Suprapubic skin (tissue), 4 donors: Measurements from ENCODE around the gene IQCB1. TPM values are rescaled to one million over a fixed set of nuclear protein-coding genes. Genes with fewer than 3 reads are reported as not detected.

Experiments used
- DNase-seq, 2 donors: peaks; one replicate each; pipeline ENCODE4 v3.0.0-alpha.2; 2019; ENCODE audit warnings: low spot score in 2 of 2
- H3K27ac ChIP-seq: fragments of 200-600 bp; sonication (generic); one replicate; pipeline ENCODE4 v1.5.1; 2019
- H3K27me3 ChIP-seq: fragments of 200-600 bp; sonication (generic); one replicate; pipeline ENCODE4 v1.5.1; 2019
- H3K36me3 ChIP-seq: fragments of 200-600 bp; sonication (generic); one replicate; pipeline ENCODE4 v1.5.1; 2019
- H3K4me1 ChIP-seq: fragments of 200-600 bp; sonication (generic); one replicate; pipeline ENCODE4 v1.5.1; 2019
- H3K4me3 ChIP-seq: fragments of 200-600 bp; sonication (generic); one replicate; pipeline ENCODE4 v1.5.1; 2019; ENCODE audit warnings: mild to moderate bottlenecking
- H3K9me3 ChIP-seq: fragments of 200-600 bp; sonication (generic); one replicate; pipeline ENCODE4 v1.5.1; 2019
- EP300 ChIP-seq: sonication (generic); formaldehyde crosslinking; IDR thresholded peaks from one replicate; pipeline ENCODE4 v1.6.1; 2017; ENCODE audit warnings: antibody characterized with exemption
- POLR2A ChIP-seq, 2 donors: fragments of 450-650 bp; IDR thresholded peaks; one replicate each; pipeline ENCODE4 v1.6.1; 2017; ENCODE audit warnings: antibody characterized with exemption in 2 of 2, mild to moderate bottlenecking in 2 of 2, moderate library complexity in 2 of 2
- POLR2AphosphoS5 ChIP-seq, 3 donors: sonication (generic); formaldehyde crosslinking; IDR thresholded peaks; one replicate each; pipeline ENCODE4 v1.6.1; 2017; ENCODE audit warnings: antibody characterized with exemption in 3 of 3
- WGBS: methylation state at CpG from one replicate; pipeline ENCODE4 v1.1.5; 2018; 5-methylcytosine and 5-hydroxymethylcytosine counted together
- total RNA-seq, 4 donors: library from RNA; depleted of rRNA; stranded (reverse); fragments of >200 nt; gene quantifications; one replicate each; pipeline ENCODE4 v1.1.0, GENCODE V29; 2016
- TF ChIP-seq, protein P1 (sequence below), 2 donors: fragments of 200-600 bp in 1 of 2; fragments of 450-650 bp in 1 of 2; sonication (generic) in 1 of 2; IDR thresholded peaks; one replicate each; pipeline ENCODE4 v1.5.1; 2016 to 2019; ENCODE audit warnings: antibody characterized with exemption in 2 of 2, mild to moderate bottlenecking in 1 of 2, moderate library complexity in 1 of 2

IQCB1 gene
- total RNA-seq, 4 donors from 2014 or later = 8.1 to 35.8 (median 15.0) TPM

DNA sequence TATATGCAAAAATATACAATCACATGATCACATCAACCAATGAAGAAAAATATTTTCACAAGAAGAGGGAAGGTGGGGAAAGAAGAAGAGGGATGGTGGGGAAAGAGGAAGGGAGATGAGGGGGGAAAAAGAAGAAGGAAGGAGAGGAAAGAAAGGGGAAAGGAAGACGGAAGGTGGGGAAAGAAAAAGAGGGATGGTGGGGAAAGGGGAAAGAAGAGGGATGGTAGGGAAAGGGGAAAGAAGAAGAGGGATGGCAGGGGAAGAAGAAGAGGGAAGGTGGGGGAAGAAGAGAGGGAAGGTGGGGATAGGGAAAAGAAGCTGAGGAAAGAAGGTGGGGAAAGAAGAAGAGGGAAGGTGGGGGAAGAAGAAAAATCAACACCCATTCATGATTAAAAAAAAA lies 82.1 kb downstream of the IQCB1 start:
- Histone ChIP-seq H3K9me3 (no peaks in the 10 kb centered on the region), H3K4me1 (peaks cover 17% of the 10 kb centered on the region), H3K4me3 (no peak overlapping the region), H3K27me3 (peaks cover 3% of the 10 kb centered on the region), H3K27ac (no peak overlapping the region), H3K36me3 (no peaks in the 10 kb centered on the region)
- TF ChIP-seq, protein P1, sequence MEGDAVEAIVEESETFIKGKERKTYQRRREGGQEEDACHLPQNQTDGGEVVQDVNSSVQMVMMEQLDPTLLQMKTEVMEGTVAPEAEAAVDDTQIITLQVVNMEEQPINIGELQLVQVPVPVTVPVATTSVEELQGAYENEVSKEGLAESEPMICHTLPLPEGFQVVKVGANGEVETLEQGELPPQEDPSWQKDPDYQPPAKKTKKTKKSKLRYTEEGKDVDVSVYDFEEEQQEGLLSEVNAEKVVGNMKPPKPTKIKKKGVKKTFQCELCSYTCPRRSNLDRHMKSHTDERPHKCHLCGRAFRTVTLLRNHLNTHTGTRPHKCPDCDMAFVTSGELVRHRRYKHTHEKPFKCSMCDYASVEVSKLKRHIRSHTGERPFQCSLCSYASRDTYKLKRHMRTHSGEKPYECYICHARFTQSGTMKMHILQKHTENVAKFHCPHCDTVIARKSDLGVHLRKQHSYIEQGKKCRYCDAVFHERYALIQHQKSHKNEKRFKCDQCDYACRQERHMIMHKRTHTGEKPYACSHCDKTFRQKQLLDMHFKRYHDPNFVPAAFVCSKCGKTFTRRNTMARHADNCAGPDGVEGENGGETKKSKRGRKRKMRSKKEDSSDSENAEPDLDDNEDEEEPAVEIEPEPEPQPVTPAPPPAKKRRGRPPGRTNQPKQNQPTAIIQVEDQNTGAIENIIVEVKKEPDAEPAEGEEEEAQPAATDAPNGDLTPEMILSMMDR (IDR thresholded peaks at IDR 0.05) = no peak
- TF ChIP-seq POLR2A (IDR thresholded peaks at IDR 0.05) = no peak
- no peak for TF ChIP-seq POLR2AphosphoS5 (IDR thresholded peaks at IDR 0.05)
- no peak for TF ChIP-seq EP300
- WGBS = 43% methylated on average over 1 of the region's 1 CpG
- no peak for DNase-seq

DNA sequence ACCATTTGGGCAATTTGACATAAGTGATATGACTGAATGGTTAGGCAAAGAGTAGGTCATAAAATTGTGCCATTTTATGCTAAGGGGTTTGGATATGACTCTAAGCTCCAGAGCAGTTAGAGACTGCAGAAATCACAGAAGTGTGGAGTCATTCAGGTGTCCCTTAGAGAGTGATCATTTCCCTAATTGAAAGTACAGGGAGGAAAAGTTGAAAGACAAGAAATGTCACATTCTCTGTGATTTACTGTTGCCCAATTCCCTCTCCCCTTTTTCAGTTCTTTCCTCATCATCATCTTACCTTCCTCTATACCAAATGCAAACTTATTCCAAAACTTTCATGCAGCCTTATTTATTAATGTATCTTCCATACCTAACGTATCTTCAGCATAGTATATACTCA lies 82.6 kb downstream of the IQCB1 start:
- Histone ChIP-seq H3K36me3 (no peaks in the 10 kb centered on the region), H3K27me3 (peaks cover 3% of the 10 kb centered on the region), H3K4me1 (peaks cover 22% of the 10 kb centered on the region), H3K9me3 (no peaks in the 10 kb centered on the region), H3K27ac (no peak overlapping the region), H3K4me3 (no peak overlapping the region)
- DNase-seq = no peak
- no peak for TF ChIP-seq EP300
- TF ChIP-seq, protein P1 (IDR thresholded peaks at IDR 0.05) = no peak
- no peak for TF ChIP-seq POLR2A (IDR thresholded peaks at IDR 0.05)
- no peak for TF ChIP-seq POLR2AphosphoS5 (IDR thresholded peaks at IDR 0.05)
- WGBS = 90% methylated on average over 1 of the region's 1 CpG

DNA sequence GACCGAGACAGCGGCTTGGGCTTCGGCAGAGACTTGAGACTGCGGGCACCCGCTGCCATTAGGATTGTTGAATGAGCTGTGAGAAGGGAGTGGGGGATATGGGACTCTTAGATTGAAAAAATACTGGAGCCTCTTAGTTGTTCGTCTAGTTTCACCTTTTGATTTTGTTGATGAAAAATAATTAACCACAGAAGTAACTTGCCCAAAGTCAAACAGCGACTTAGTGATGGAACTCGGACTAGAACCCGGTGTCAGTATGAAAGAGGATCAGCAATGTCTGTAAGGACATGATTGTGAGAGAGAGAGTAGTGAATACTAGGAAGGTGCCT lies 84.8 kb downstream of the IQCB1 start:
- H3K36me3 ChIP-seq = no peaks in the 10 kb centered on the region
- 2% methylated on average over 9 of the region's 9 CpGs for WGBS
- peak overlapping the region; percentile 76 for H3K4me3 ChIP-seq
- peaks cover 3% of the 10 kb centered on the region for H3K27me3 ChIP-seq
- DNase-seq = no peak
- no peaks in the 10 kb centered on the region for H3K9me3 ChIP-seq
- TF ChIP-seq EP300 = no peak
- no peak for TF ChIP-seq POLR2AphosphoS5 (IDR thresholded peaks at IDR 0.05)
- TF ChIP-seq, protein P1 (IDR thresholded peaks at IDR 0.05) = no peak
- peaks cover 34% of the 10 kb centered on the region for H3K4me1 ChIP-seq
- peak overlapping the region; percentile 91 for H3K27ac ChIP-seq

DNA sequence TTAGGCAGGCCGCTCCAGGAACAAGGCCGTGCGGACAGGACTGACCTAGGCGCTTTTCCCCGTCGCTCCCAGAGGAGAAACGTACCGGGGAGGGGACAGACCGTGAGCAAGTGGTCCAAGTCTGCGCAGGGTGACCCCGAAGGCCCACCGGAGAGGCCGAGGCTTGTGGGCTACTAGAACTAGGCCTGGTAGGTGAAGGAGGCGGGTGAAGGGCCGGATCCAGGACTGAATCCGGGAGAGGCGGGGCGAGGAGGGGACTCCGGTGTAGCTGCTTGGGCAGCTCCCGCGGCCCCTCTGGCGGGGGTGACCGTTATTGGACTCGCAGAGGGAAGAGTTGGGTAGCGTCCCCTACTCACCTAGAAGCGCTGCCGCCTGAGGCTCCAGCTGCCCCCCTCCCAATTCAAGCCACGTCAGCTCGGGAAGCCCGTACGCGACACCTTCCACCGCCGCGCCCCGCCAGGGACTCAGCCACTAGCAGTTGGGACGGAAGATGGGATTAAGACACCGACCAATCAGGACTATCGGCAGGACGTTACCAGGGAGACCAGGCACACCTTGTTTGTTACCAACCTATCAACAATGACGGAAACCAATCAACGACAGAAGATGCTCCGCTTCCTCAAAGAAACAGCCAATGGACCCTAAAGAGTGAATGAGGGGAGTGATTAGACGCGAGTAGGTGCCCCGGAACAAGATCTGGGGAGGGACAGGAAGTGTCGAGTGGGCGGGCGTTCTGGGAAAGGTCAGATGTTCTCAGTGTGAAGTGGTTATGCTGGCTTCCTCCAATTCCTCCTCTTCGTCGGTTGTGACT lies 85.4 kb downstream of the IQCB1 start, which contains the start of gene GOLGB1:
Gene GOLGB1 (minus strand): TSS at position 466 of the 811 bp plus-strand sequence. CDS start 18,770 bp downstream, outside the sequence.
- WGBS = under 1% methylated on average over 35 of the region's 51 CpGs

DNA sequence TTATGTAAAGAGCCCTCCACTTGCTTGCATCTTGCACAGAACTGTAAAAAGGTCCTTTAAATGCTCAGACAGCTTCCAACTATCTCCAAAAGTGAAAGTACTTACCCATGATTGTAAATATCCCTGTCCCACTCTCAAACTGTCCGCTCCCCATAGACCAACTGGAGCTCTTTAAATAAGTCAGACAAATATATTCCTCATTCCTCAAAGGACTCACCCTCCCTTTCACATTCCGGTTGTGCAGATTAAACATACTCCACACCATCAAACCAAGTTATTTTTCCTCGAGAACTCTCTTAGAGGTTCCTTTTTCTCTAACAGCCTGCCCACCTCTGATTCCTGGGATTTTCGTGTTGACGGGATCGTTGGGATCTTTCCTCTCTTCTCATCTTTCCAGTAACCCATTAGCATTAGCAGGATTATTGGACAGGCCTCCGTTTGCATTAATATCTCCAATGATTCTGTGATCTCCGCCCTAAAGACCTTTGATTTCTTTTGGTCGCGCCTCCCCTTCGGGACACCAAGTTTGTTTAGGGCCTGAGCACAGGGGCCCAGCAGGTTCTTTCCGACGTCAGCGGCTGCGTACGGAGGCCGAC lies 86.1 kb downstream of the IQCB1 start:
- no peak for TF ChIP-seq POLR2AphosphoS5 (IDR thresholded peaks at IDR 0.05)
- TF ChIP-seq POLR2A (IDR thresholded peaks at IDR 0.05) = no peak
- no peak for TF ChIP-seq EP300
- TF ChIP-seq, protein P1 (IDR thresholded peaks at IDR 0.05) = no peak
- Histone ChIP-seq H3K36me3 (no peaks in the 10 kb centered on the region), H3K4me3 (peak overlapping the region; percentile 76), H3K9me3 (no peaks in the 10 kb centered on the region), H3K27ac (peak overlapping the region; percentile 91), H3K27me3 (peaks cover 3% of the 10 kb centered on the region), H3K4me1 (peaks cover 34% of the 10 kb centered on the region)
- DNase-seq = no peak
- WGBS = under 1% methylated on average over 17 of the region's 17 CpGs

More for the DNA sequence above, 85.4 kb downstream of the IQCB1 start, which contains the start of gene GOLGB1:
- H3K4me1 ChIP-seq = peaks cover 34% of the 10 kb centered on the region
- H3K27me3 ChIP-seq = peaks cover 3% of the 10 kb centered on the region
- TF ChIP-seq POLR2A (IDR thresholded peaks at IDR 0.05) (peak; percentile 95 to 97), EP300 (no peak), POLR2AphosphoS5 (IDR thresholded peaks at IDR 0.05) (peak; percentile 82 to 98 (median 96))
- TF ChIP-seq, protein P1 (IDR thresholded peaks at IDR 0.05) = no peak
- H3K9me3 ChIP-seq = no peaks in the 10 kb centered on the region
- H3K36me3 ChIP-seq = no peaks in the 10 kb centered on the region
- peak within 1 kb of the TSS; percentile 76 for H3K4me3 ChIP-seq
- peak; percentile 97 for DNase-seq
- H3K27ac ChIP-seq = peak within 1 kb of the TSS; percentile 91
